EL (cell line): ENCODE data around the gene KHSRP.
"Not testable (repeated sequence)": the region's sequence is repeated elsewhere in the genome, so short reads cannot be mapped to it uniquely, and the experiment has no call there.

Source experiments
- DNase-seq: peaks from one replicate; pipeline ENCODE4 v3.0.0-alpha.2; 2016

Gene KHSRP

GRCh38 chr19:6416658-6417405 is 7.8 kb downstream of the KHSRP start:
- DNase-seq = no peak

- DNase-seq = no peak
Measured at GRCh38 chr19:6415591-6416190, 8.9 kb downstream of the KHSRP start.

GRCh38 chr19:6414793-6415590 is 9.6 kb downstream of the KHSRP start:
- DNase-seq = no peak

DNA sequence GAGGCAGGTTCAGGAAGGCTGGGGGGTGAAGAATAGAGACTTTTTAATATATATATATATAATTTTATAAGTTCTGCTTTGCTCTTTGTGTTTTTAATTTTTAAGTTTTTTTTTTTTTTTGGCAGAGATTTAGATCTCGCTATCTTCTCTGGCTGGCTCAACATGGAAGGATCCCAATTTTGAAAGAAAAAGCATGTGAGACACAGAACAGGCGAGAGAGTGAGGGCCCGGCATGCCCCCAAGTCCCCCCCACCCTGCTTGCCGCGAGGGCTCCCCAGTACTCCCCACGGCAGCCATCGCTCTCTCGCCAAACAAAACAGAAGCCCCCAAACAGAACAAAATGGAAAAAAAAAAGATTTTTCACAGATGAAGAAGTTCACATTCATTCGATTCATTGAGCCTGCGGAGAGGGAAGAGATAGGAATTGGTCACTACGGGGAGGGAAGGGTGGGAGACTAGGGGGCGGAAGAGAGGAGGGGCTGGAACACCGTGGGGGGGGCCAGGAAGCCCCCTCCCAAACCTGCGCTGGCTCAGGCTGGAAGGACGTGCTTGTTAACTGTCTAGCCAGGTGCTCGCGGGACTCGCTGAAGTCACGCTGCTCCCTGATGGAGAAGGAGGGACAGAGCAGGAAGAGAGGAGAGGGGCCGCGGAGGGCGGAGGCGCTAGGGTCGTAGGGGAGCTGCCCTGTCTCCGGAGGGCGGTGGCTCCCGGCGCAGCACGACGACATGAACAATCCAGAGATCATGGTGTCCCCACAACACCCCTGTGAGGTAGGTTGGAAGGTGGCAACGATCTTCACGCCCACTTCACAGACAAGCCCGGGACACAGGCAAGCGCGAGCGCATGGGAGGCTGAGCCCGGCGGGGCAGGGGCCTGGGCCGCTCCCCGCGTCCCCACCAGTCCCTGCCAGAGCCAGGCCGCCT is 10.6 kb downstream of the KHSRP start:
- DNase-seq = no peak

DNA sequence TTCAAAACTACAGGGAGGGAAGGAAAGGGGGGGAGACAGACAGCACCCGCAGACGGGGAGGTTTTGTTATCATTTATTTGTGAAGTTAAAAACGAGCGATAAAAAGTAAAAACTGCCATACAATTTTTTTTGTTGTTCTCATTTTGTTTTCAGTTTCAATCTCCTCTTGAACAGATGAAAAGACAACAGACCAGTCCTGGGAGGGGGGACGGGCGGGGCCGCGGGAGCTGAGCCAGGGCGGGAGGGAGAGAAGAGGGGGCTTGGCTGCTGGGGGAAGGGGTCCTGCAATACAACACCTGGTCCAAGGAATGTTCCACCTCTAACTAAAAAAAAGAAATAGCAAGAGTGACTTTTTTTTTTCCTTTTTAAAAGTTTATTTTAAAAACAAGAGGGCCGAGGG is 11.3 kb downstream of the KHSRP start:
- DNase-seq = no peak

DNA sequence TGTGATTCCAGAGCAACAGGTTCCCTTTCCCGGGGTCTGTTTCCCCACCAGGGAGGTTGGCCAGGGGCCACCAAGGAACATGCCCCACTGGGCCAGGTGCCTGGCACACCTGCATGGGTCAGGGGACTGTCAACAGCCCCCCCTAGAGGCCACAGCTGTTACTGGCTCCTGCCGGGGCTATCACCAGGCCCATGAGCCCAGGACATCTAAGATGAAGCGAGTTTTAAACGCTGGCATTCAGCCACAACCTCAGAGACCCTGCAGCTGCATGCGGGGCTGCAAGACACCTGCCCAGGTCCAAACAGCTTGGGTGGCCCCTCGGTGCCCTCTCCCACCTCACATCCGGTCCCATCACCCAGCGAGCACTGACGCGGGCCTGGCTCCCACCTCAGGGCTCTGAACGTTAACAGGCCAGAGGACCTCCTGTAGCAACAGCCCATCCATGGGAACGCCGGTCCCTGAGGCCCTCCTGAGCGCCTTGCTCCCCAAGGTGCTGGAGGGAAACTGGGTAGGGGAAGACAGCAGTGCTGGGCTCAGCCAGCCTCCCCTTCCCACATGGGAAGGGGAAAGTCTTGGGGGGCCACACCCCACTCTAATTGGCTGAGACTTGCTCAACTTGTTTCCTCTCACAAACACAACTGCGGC is 12.0 kb downstream of the KHSRP start:
- peak; percentile 29 for DNase-seq

- DNase-seq = no peak
Measured at GRCh38 chr19:6412061-6412446, 12.6 kb downstream of the KHSRP start.

GRCh38 chr19:6409346-6409745 is 15.3 kb downstream of the KHSRP start:
- DNase-seq = no peak

GRCh38 chr19:6406401-6406800 is 18.2 kb downstream of the KHSRP start:
- DNase-seq = no peak

DNA sequence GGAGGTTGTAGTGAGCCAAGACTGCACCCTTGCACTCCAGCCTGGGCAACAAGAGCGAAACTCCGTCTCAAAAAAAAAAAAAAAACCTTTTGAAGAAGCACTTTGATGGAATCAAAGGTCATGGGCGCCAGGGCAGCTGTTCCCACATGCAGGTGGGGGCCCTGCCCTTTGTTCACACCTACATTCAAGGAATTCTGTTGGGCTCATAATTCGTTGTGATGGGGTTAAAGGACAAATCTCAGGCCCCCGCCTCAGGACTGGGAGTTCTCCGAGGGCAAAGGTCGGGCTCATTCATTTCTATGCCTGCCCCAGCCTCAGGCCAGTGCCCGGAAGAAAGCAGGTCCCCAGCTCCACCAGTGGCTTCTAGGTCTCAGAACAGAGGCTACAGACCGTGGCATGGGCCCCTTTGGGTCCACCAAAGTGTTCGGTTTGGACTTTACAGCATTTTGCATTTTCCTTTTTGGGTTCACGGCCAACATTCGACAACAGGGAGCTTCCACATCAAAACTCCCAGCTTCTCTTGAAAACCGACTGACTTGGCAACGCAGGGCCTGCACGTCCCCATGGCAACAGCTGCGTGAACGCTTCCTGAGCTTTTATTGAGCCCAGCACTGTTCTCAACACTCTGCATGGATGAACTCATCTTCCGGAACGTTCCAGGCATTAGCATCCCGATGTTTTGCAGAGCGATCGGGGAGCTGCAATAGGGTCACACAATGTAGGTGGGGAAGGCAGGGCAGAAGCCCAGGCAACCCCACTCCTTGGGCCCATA is 21.6 kb downstream of the KHSRP start:
- peak; percentile 22 for DNase-seq

DNA sequence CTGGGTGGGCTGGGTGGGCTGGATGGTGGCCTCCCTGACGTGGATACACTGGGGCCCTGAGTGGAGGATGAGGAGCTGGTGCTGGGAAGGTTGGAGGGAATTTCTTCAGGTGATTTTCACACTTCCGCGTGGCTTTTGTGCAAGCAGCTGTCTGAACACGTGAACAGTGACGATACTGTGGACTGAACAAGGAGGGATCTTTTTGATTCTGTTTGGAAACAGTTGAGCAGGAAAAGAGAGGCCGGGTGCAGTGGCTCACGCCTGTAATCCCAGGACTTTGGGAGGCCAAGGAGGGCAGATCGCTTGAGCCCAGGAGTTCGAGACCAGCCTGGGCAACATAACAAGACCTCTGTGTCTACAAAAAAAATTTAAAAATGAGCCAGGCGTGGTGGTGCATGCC is 22.6 kb downstream of the KHSRP start:
- DNase-seq = no peak

DNA sequence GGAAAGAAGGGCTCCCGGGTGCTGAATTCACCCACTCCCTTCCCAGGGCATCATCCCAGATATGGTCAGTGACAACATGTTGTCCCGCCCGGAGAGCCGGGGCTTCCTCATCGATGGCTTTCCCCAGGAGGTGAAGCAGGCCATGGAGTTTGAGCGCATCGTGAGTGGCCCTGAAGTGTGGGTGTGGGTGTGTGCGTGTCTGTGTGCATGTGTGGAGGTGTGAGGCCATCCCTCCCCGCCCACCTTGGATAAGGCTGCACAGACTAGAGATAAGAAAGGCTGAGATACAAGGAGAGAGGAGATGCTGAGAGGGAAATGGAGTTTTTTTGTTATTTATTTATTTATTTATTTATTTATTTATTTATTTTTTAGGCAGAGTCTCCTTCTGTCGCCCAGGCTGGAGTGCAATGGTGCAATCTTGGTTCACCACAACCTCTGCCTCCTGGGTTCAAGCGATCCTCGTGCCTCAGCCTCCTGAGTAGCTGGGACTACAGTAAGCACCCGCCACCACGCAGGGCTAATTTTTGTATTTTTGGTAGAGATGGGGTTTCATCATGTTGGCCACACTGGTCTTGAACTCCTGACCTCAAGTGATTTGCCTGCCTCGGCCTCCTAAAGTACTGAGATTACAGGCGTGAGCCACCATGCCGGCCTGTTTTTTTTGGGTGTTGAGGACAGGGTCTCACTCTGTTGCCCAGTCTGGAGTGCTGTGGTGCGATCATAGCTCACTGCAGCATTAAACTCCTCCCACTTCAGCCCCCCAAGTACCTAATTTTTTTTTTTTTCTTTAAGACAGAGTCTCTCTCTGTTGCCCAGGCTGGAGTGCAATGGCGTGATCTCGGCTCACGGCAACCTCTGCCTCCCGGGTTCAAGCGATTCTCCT is 24.3 kb downstream of the KHSRP start:
- DNase-seq = not testable (repeated sequence)

DNA sequence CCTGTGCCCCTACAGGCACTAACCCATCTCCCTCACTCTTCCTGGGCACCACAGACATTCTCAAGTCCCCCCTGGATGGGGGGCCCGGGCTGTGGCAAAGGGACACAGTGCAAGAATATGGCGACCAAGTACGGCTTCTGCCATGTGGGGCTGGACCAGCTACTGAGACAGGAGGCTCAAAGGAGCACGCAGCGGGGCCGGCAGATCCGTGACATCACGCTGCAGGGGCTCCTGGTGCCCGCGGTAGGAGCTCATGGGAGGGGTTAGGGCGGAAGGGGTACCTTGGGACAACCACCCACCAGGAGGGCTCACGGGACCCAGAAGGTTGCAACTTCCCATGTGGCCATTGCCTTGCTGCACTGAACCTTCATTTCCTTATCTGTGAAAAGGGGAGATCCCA is 28.3 kb downstream of the KHSRP start:
- DNase-seq = no peak

DNA sequence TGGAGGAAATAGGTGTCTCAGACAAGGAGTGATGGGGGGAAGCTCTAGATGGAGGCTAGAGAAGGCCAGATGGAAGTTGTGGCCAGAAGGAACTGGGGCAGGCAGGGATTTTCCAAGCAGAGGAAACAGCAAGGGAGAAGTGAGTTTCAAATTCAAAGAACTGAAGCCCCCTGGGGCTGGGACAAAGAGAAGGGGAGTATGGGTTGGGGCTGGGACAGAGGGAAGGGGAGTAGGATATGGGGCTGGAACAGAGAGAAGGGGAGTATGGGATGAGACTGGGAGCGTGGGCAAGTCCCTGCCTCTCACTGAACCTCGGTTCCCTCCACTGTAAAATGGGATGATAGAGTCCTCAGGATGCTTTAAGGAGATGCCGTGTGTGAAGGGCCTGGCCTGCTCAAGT is 29.8 kb downstream of the KHSRP start:
- no peak for DNase-seq

DNA sequence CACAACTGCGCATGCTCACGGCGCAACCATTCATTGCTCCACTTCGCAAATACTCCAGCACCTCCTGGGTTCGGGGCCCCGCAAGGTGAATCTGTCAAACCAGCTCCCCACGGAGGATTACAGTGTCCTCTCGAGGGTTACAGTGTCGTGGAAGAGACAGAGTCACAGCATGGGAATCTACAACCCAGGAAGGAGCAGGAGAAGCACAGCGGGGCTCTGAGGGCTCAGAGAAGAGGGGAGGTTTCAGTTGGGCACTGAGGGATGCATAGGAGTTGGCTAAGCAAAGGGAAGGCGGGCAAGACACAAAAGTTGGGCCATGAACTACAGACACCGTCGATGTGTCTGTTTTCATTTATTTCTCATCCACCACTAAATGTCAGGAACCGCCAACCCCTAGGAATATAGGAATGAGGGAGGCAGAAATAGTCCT is 30.6 kb downstream of the KHSRP start:
- DNase-seq = no peak

DNA sequence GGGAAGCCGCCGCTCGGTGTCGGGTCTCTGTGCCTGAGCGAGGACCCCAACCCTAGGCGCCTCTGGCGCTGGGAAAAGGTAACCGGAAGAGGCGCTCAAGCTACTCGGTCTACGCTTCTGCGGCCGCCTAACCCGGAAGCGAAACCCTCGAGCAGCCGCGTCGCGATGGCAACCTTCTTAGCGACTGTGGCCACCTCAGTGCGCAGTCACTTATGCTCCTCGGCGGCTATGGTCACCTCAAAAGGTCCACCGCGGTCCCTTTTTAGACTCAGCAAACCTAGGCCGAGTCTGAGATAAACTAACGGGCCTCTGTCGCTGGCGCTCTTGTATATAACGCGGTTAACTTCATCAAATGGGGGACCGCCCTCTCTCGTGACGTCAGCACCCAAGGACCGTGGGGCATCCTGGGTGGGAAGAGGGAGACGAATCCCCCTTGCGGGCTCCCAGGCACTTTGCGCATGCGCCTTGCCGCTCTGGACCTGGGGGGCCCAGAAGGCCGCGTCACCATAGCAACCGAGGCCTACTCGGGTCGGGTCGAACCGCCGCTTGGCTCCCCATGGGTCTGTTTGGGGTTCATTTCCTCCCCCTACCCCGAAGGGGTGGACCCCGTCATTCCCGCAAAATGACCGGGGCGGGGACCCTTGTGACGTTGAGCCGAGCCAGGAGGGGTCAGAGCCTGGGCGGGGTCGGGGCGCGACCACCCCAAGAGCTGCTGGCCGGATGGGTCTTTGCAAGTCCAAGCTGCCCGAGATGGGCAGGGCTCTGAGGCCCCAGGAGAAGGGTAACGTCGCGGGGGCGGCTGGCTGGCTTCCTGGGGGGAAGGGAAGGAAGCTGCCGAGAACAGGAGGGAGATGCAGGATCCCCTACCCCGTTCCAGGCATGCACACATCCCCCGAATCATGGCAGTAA is 31.3 kb downstream of the KHSRP start, which contains the start of gene GTF2F1:
Gene GTF2F1 (minus strand): TSS at position 91 of the 909 bp plus-strand sequence. CDS start 169 bp downstream, outside the sequence.
- peak; percentile 96 for DNase-seq

GRCh38 chr19:6392221-6393073 is 32.2 kb downstream of the KHSRP start:
- peak; percentile 15 for DNase-seq

DNA sequence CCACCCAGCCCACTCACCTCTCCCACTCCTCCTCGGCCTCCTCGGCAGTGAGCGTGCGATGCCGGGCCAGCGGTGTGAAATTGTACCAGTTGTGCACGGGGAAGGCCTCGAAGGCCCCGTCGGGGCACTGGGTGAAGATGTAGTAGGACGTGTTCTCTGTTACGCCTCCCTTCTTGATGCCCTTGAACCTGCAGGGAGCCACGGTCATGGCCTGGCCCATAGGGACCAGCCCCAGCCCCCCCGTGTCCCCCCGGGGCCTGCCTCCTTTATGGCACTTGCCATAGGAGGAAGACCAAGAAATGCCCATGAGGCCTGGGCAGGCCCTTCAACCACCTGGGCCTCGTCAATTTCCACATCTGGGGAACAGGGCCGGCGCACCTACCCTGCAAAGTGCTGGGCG is 37.2 kb downstream of the KHSRP start:
- DNase-seq = no peak
